Measurements from ENCODE around the gene RASSF1. TPM values are rescaled to one million over a fixed set of nuclear protein-coding genes. Genes with fewer than 3 reads are reported as not detected.
A peak's percentile ranks its signal among the peaks of the same experiment; 100 is the strongest.

Gene RASSF1
- total and polyA plus RNA-seq, 2 of the 13 experiments (the other 11 are each of a cell fraction or from before 2014, with no cell fraction given) = 10.2 to 27.5 TPM

DNA sequence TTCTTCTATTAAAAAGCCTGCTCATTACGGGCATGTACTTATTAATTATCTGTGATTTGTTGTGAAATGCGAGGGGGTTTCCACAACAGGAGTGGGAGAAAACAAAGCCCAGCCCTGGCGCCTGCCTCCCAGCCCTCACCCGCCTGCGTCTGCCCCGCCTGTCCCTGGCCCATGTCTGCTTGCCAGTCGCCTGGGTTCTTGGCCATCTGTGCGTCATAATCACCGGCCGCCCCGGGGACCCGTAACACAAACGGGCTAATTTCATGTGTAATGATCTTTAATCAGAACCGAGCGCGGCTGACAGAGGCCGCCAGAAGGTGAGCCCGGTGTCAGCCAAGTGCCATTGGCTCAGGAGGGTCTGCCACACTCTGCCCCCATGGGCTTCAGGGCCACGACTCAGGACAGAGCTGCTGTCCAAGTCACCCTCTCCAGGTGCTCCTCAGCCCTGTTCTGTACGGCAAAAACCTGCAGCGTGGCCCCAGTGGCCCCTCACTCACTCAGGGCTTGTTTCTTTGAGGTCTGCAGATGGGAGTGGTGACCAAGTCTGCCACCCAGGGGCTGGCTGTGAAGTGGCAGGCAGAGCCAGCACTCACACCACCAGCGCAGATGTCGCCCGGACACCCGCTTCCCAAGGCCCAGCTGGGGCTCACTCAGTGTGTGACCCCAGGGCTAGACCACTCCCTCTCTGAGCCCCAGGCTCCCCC, 47.5 kb upstream of the RASSF1 start:
- POLR2A ChIA-PET = no interaction called here
- Histone ChIP-seq H2AFZ (ENCODE audit: low read length) (no peak overlapping the region), H3K4me3 (replicated peaks in 1 of 3; ENCODE audit: insufficient read depth in 1 of 3, low read depth in 2 of 3, low read length in 3 of 3) (no peak overlapping the region), H3K79me2 (ENCODE audit: insufficient read depth, low read length) (no peaks in the 10 kb centered on the region), H3K9ac (ENCODE audit: insufficient read depth, low read depth, low read length) (no peak overlapping the region), H3K27me3 (ENCODE audit: control insufficient read depth in 1 of 2, insufficient read depth in 2 of 2, low read length in 2 of 2) (peaks cover 12 to 72% of the 10 kb centered on the region in 2 experiments), H3K9me3 (ENCODE audit: low read length) (no peaks in the 10 kb centered on the region), H3K36me3 (replicated peaks in 1 of 2; ENCODE audit: control insufficient read depth in 1 of 2, insufficient read depth in 2 of 2, low read length in 2 of 2) (no peaks in the 10 kb centered on the region), H3K4me2 (ENCODE audit: low read depth, low read length) (no peak overlapping the region), H4K20me1 (ENCODE audit: insufficient read depth, low read length) (no peaks in the 10 kb centered on the region), H3K27ac (ENCODE audit: extremely low read length, insufficient read depth, low read length) (no peak overlapping the region), H3K4me1 (ENCODE audit: insufficient read depth, low read length) (peaks cover 9% of the 10 kb centered on the region)
- no TSS peak for BruUV-seq (replicated peaks)
- WGBS (ENCODE audit: low lambda C conversion rate) = 51% methylated on average over 6 of the region's 25 CpGs
- peak; percentile 86 for ATAC-seq
- CTCF ChIA-PET (ENCODE audit: low intra/inter-chr PET ratio, low total read pairs) = interaction anchor here (1.5 kb wide), 1 partner anchor 42 kb away, joined by 9 read pairs; the partner anchor contains the start of gene ZMYND10
- intact Hi-C loops (cut with micrococcal nuclease; ENCODE audit: unreplicated experiment) = loop anchor here (1.0 kb wide), 1 partner anchor 41 kb away; no protein-coding TSS in a partner anchor
- TF ChIP-seq ZNF572 (CRISPR knock-in tag; IDR thresholded peaks at IDR 0.05) = 0 out of 2 replicates have a peak, but pooled peaks have one; percentile 22
- TF ChIP-seq, protein P1, sequence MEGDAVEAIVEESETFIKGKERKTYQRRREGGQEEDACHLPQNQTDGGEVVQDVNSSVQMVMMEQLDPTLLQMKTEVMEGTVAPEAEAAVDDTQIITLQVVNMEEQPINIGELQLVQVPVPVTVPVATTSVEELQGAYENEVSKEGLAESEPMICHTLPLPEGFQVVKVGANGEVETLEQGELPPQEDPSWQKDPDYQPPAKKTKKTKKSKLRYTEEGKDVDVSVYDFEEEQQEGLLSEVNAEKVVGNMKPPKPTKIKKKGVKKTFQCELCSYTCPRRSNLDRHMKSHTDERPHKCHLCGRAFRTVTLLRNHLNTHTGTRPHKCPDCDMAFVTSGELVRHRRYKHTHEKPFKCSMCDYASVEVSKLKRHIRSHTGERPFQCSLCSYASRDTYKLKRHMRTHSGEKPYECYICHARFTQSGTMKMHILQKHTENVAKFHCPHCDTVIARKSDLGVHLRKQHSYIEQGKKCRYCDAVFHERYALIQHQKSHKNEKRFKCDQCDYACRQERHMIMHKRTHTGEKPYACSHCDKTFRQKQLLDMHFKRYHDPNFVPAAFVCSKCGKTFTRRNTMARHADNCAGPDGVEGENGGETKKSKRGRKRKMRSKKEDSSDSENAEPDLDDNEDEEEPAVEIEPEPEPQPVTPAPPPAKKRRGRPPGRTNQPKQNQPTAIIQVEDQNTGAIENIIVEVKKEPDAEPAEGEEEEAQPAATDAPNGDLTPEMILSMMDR (CRISPR knock-in tag; IDR thresholded peaks at IDR 0.05) = peak; percentile 73
- TF ChIP-seq XRCC5 (optimal IDR thresholded peaks at IDR 0.05; ENCODE audit: low read length) = peak; percentile 14
- TF ChIP-seq RAD21 (CRISPR knock-in tag; IDR thresholded peaks at IDR 0.05) = peak; percentile 53; the same call in 1 of the 2 replicates
- TF ChIP-seq STAG1 (CRISPR knock-in tag; IDR thresholded peaks at IDR 0.05) = peak; percentile 63
- no peak for TF ChIP-seq ZNF547 (CRISPR knock-in tag; IDR thresholded peaks at IDR 0.05)
- TF ChIP-seq, protein P2, sequence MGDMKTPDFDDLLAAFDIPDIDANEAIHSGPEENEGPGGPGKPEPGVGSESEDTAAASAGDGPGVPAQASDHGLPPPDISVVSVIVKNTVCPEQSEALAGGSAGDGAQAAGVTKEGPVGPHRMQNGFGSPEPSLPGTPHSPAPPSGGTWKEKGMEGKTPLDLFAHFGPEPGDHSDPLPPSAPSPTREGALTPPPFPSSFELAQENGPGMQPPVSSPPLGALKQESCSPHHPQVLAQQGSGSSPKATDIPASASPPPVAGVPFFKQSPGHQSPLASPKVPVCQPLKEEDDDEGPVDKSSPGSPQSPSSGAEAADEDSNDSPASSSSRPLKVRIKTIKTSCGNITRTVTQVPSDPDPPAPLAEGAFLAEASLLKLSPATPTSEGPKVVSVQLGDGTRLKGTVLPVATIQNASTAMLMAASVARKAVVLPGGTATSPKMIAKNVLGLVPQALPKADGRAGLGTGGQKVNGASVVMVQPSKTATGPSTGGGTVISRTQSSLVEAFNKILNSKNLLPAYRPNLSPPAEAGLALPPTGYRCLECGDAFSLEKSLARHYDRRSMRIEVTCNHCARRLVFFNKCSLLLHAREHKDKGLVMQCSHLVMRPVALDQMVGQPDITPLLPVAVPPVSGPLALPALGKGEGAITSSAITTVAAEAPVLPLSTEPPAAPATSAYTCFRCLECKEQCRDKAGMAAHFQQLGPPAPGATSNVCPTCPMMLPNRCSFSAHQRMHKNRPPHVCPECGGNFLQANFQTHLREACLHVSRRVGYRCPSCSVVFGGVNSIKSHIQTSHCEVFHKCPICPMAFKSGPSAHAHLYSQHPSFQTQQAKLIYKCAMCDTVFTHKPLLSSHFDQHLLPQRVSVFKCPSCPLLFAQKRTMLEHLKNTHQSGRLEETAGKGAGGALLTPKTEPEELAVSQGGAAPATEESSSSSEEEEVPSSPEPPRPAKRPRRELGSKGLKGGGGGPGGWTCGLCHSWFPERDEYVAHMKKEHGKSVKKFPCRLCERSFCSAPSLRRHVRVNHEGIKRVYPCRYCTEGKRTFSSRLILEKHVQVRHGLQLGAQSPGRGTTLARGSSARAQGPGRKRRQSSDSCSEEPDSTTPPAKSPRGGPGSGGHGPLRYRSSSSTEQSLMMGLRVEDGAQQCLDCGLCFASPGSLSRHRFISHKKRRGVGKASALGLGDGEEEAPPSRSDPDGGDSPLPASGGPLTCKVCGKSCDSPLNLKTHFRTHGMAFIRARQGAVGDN (CRISPR knock-in tag; IDR thresholded peaks at IDR 0.05) = 0 out of 2 replicates have a peak, but pooled peaks have one; percentile 14
- TF ChIP-seq RXRA (CRISPR knock-in tag; IDR thresholded peaks at IDR 0.05) = no peak
- in situ Hi-C loops (cut with HindIII; ENCODE audit: extremely low pct_ligation_motif_present, low pct_unique_long_range_greater_than_20kb) = no loop called here
- no peak for DNase-seq (ENCODE audit: low spot score)
- no peak for FAIRE-seq
